GM12875 (cell line): ENCODE data around the gene DNASE2.

ENCODE experiments used
- H3K4me3 ChIP-seq: one replicate; pipeline ENCODE4 v1.5.1; 2011; ENCODE audit warnings: low read depth, low read length, control low read depth
- TF ChIP-seq, protein P1 (sequence below): IDR thresholded peaks from 2 replicates; pipeline ENCODE4 v1.5.1; 2011; ENCODE audit warnings: low read depth, mild to moderate bottlenecking, control low read depth, inconsistent platforms, low read length, moderate library complexity, borderline replicate concordance; ENCODE audit not compliant: insufficient read depth

DNASE2 gene

DNA sequence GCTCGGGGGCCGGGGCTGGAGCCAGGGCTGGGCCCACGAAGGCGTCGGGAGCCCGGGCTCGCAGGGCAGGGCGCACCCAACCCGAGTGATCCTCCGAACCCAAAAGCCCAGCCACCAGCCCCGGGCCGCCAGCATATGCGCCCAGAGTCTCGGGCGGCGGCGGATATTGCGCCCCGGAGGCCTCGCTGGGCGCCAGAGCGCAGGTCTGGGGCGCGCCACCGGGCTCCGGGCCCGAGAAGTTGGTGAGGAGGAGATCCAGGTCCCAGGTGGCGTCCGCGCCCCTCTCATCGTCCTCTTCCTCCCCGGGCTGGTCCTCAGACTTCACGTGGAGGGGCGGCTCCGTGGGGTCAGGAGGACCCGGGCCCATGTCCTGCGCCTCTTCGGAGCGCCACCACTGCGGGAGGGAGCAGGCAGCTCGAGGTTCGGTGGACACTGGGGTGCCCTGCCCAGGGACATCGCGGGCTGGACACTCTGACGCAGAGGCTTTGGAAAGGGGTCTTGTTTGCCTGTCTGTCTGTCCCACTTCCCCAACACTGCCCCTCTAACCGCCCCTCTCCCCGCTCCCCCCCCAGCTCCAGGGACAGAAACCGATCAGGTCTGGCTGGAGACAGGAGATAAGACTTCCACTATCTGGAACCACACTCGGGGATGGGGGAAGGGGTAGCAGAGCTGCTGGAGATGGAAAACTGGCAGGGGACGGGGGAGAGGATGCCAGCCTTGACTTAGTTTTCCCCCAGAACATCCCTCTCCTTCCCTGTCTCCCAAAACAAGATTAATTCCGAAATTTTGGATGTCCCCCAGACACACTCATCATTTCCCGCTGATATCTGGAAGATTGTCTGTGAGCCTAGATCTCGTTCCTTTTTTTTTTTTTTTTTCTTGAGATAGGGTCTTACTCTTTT, 4.8 kb upstream of the DNASE2 start:
- TF ChIP-seq, protein P1, sequence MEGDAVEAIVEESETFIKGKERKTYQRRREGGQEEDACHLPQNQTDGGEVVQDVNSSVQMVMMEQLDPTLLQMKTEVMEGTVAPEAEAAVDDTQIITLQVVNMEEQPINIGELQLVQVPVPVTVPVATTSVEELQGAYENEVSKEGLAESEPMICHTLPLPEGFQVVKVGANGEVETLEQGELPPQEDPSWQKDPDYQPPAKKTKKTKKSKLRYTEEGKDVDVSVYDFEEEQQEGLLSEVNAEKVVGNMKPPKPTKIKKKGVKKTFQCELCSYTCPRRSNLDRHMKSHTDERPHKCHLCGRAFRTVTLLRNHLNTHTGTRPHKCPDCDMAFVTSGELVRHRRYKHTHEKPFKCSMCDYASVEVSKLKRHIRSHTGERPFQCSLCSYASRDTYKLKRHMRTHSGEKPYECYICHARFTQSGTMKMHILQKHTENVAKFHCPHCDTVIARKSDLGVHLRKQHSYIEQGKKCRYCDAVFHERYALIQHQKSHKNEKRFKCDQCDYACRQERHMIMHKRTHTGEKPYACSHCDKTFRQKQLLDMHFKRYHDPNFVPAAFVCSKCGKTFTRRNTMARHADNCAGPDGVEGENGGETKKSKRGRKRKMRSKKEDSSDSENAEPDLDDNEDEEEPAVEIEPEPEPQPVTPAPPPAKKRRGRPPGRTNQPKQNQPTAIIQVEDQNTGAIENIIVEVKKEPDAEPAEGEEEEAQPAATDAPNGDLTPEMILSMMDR: no peak
- peak overlapping the region; percentile 58 for H3K4me3 ChIP-seq

DNA sequence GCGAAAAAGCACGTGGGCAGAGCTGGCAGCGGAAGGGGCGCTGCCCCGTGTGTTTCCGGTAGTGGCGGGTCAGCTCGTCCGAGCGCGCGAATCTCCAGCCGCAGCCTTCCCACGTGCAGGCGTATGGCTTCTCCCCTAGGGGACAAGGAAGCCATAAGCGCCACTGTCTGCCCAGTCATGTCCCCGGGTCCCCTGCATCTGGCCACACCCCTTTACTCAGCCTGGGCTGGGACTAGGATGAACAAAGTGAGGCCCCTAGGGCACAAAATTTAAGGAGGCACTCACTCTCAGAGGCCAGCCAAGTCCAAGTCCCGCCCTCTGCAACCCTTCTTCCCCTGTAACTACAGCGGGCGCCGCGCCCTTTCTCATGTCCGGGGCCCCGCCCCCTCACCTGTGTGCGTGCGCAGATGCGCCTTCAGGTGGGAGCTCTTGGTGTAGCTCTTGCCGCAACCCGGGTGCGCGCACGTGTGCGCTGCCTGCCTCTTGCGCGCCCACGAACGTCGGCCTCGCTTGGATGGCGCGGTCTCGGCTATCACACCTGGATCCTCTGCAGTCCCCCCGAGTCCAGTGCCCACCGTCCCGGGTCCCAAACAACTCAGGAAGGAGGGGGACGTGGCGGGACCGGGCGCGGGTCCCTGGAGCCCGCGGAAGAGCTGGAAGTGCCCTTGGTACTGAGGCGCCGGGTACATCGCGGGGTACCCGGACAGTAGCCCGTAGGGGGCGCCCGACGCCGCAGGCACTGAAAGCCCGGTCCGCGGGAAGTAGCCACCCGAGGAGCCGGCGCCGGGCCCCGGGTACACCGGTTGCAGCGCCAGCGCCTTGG, 3.9 kb upstream of the DNASE2 start:
- H3K4me3 ChIP-seq: peak overlapping the region; percentile 58
- TF ChIP-seq, protein P1: peak; percentile 73

DNA sequence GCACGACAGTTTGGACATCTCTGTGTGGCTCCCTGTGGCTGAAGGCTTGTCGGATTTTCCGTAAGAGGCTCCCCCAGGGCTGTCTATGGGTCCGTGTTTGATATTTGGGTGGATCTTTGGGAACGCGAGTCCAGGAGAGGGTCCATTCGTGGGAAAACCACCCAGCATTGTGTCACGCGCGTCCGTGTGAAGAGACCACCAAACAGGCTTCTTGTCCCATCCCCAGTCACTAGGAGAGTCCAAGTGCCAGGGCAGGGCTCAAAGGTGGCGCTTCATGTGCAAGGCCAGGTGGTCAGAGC, 3.3 kb upstream of the DNASE2 start:
- TF ChIP-seq, protein P1: no peak
- peak overlapping the region; percentile 58 for H3K4me3 ChIP-seq

DNA sequence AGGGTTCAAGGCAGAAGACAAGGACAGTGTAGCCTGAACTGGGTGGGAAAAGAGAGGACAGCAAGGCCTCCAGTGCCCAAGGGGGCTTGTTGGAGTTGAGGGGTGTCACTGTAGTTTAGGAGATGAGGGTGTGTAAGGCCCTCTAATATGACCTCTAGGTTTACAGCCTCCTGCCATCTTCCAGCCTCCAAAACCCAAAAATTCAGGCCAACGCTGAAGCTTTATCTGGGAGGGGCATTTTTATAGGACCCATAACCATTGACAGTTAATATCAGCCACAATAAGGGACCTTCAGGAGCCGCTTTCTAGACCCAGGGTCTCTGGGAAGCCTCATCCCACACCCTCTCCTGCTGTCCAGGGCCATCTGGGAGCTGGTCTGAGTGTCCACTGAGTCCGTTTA, 3.0 kb upstream of the DNASE2 start:
- TF ChIP-seq, protein P1: no peak
- H3K4me3 ChIP-seq: no peak overlapping the region

DNA sequence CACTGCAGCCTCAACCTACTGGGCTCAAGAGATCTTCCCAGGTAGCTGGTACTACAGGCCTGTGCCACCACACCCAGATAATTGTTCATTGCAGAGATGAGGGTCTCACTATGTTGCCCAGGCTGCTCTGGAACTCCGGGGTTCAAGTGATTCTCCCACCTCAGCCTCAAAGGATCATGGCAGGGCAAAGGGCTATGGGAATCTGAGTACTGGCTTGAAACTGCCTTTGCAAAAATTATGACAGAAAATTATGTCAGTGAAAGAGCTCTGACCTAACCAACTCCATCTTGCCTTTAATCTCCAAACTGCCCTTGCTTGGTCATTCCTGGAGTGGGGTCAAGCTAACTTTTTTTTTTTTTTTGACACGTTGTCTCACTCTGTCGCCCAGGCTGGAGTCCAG, 1.3 kb upstream of the DNASE2 start:
- H3K4me3 ChIP-seq: no peak overlapping the region
- TF ChIP-seq, protein P1: no peak

DNA sequence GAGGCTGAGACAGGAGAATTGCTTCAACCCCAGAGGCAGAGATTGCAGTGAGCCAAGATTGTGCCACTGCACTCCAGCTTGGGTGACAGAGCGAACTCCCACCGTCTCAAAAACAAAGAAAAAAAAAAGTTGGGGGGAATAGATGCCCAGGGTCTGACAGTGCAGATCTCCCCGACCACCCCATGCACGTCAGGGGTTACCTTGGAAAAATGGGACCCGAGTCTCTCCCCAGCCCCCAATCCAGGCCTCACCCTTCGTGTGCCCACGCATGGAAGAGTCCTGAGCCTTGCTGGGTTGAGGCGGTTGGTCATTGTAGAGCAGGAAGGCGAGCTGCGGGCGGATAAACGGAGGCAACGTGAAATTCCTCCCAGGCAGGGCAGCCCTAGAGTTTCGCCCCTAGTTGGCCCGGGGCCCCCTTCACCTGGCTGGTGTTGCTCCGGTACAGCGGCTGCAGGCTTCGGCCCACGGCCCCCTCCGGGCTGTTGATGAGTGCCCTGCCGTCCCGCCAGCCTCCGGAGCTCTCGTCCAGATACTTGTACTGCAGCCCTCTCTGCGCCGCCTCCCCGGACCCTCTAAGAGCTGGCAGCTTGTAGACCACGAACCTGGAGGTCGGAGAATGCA, 588 bp downstream of the DNASE2 start:
- peak overlapping the region; percentile 62 for H3K4me3 ChIP-seq
- TF ChIP-seq, protein P1: no peak
